ENCODE results near the gene TMPRSS11D. TPM values are rescaled to one million over a fixed set of nuclear protein-coding genes. Genes with fewer than 3 reads are reported as not detected.

Gene TMPRSS11D
- total RNA-seq, 1 experiment from 2014 or later = not detected

- H3K9me3 Mint-ChIP-seq = no peaks in the 10 kb centered on the region; a peak in 1 of 5 replicates
- Histone ChIP-seq H3K4me2 (ENCODE audit: insufficient read depth, insufficient read length, low read length) (no peak overlapping the region), H3K56ac (ENCODE audit: insufficient read length, low read depth, low read length) (no peak overlapping the region)
Observed at GRCh38 chr4:67891645-67892044, 7.8 kb upstream of the TMPRSS11D start.

More at GRCh38 chr4:67891645-67892044, 7.8 kb upstream of the TMPRSS11D start:
- H2AK5ac ChIP-seq (ENCODE audit: insufficient read length, low read length) = no peak overlapping the region
- no peak overlapping the region for H4K91ac ChIP-seq (ENCODE audit: insufficient read length, low read depth, low read length)
- H2BK15ac ChIP-seq (ENCODE audit: low read depth, low read length) = no peak overlapping the region
- H3K4me1 ChIP-seq (ENCODE audit: insufficient read depth, low read length) = no peaks in the 10 kb centered on the region
- H3K14ac ChIP-seq (ENCODE audit: insufficient read depth, low read length) = no peak overlapping the region
- H3K79me2 ChIP-seq (ENCODE audit: insufficient read depth, low read length) = no peaks in the 10 kb centered on the region
- DNase-seq = no peak
- no peak overlapping the region for H2AFZ ChIP-seq (ENCODE audit: low read length)
- no peak overlapping the region for H2BK5ac ChIP-seq (ENCODE audit: insufficient read length, low read length)
- no peaks in the 10 kb centered on the region for H3K23me2 ChIP-seq (ENCODE audit: insufficient read length, low read depth, low read length, poor library complexity, severe bottlenecking)
- H4K8ac ChIP-seq (replicated peaks; ENCODE audit: insufficient read length, low read depth, low read length) = no peak overlapping the region
- H4K20me1 ChIP-seq (ENCODE audit: control insufficient read depth, insufficient read depth, insufficient read length) = no peaks in the 10 kb centered on the region
- peaks cover 8 to 11% of the 10 kb centered on the region in 2 experiments for H3K4me1 Mint-ChIP-seq
- H3K27ac ChIP-seq (ENCODE audit: insufficient read length, low read depth, low read length) = no peak overlapping the region
- no peaks in the 10 kb centered on the region for H3K27me3 ChIP-seq (ENCODE audit: insufficient read depth, low read length)
- no peak overlapping the region for H3K18ac ChIP-seq (ENCODE audit: insufficient read length, low read depth, low read length)
- no peak overlapping the region for H2BK20ac ChIP-seq (ENCODE audit: low read depth, low read length, poor library complexity, severe bottlenecking)
- H3K9me3 ChIP-seq (ENCODE audit: control insufficient read depth, low read depth, low read length) = no peaks in the 10 kb centered on the region
- H3K23ac ChIP-seq (ENCODE audit: insufficient read length, low read depth, low read length) = no peak overlapping the region
- H3K27ac Mint-ChIP-seq = no peak overlapping the region
- TF ChIP-seq, protein P1, sequence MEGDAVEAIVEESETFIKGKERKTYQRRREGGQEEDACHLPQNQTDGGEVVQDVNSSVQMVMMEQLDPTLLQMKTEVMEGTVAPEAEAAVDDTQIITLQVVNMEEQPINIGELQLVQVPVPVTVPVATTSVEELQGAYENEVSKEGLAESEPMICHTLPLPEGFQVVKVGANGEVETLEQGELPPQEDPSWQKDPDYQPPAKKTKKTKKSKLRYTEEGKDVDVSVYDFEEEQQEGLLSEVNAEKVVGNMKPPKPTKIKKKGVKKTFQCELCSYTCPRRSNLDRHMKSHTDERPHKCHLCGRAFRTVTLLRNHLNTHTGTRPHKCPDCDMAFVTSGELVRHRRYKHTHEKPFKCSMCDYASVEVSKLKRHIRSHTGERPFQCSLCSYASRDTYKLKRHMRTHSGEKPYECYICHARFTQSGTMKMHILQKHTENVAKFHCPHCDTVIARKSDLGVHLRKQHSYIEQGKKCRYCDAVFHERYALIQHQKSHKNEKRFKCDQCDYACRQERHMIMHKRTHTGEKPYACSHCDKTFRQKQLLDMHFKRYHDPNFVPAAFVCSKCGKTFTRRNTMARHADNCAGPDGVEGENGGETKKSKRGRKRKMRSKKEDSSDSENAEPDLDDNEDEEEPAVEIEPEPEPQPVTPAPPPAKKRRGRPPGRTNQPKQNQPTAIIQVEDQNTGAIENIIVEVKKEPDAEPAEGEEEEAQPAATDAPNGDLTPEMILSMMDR (conservative IDR thresholded peaks at IDR 0.05) = no peak
- H2BK12ac ChIP-seq (ENCODE audit: insufficient read length, low read depth, low read length) = no peak overlapping the region
- no peaks in the 10 kb centered on the region for H3K27me3 Mint-ChIP-seq (ENCODE audit: low read depth)
- no peaks in the 10 kb centered on the region for H3K36me3 Mint-ChIP-seq (ENCODE audit: insufficient read depth in 1 of 3, low read depth in 3 of 3)
- H3K9ac ChIP-seq (ENCODE audit: extremely low read depth, insufficient read length, low read length) = no peak overlapping the region
- H3K4ac ChIP-seq (ENCODE audit: low read depth, low read length) = no peak overlapping the region
- H3K4me3 Mint-ChIP-seq = no peak overlapping the region
- H2BK120ac ChIP-seq (ENCODE audit: low read depth, low read length, poor library complexity, severe bottlenecking) = no peak overlapping the region
- H4K5ac ChIP-seq (ENCODE audit: insufficient read length, low read depth, low read length) = no peak overlapping the region
- H3K79me1 ChIP-seq (ENCODE audit: insufficient read depth, low read depth, low read length, poor library complexity, severe bottlenecking) = no peaks in the 10 kb centered on the region
- H3T11ph ChIP-seq (ENCODE audit: low read length) = no peak overlapping the region

Data from H9 (cell line).